ENCODE measurements around the gene PTCH1.

DNA sequence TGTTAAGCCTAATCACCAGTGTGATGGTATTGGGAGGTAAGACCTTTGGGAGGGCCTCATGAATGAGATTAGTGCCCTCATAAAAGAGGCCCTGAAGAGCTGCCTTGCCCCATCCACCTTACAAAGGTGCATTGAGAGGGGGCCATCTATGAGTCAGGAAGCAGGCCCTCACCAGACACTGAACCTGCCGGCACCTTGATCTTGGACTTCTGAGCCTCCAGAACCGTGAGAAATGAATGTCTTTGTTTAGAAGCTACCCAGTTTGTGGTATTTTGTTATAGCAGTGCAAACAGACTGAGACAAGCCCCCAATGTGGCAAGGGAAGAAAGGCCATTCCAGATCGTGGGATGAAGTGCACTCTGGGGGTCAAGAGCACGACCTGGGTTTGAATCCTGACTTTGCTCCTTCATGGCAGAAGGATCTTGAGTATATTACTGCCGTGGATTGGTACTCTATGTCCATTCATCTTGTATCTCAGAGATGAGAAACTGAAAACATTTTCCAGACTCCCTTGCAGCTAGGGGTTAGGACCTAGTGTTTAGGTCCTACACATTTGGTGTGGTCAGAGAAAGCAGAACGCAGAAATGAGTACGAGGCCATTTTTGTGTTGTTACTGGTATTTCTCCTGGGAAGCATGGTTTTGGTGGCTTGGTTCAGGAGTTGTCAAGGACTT, 86.7 kb downstream of the PTCH1 start:
- TF ChIP-seq EZH2 (optimal IDR thresholded peaks at IDR 0.05; ENCODE audit: low read depth, low read length) = no peak
- TF ChIP-seq, protein P1, sequence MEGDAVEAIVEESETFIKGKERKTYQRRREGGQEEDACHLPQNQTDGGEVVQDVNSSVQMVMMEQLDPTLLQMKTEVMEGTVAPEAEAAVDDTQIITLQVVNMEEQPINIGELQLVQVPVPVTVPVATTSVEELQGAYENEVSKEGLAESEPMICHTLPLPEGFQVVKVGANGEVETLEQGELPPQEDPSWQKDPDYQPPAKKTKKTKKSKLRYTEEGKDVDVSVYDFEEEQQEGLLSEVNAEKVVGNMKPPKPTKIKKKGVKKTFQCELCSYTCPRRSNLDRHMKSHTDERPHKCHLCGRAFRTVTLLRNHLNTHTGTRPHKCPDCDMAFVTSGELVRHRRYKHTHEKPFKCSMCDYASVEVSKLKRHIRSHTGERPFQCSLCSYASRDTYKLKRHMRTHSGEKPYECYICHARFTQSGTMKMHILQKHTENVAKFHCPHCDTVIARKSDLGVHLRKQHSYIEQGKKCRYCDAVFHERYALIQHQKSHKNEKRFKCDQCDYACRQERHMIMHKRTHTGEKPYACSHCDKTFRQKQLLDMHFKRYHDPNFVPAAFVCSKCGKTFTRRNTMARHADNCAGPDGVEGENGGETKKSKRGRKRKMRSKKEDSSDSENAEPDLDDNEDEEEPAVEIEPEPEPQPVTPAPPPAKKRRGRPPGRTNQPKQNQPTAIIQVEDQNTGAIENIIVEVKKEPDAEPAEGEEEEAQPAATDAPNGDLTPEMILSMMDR (IDR thresholded peaks at IDR 0.05; ENCODE audit: low read length) = no peak
